ENCODE results near the gene ZNF512. TPM values are rescaled to one million over a fixed set of nuclear protein-coding genes. Genes with fewer than 3 reads are reported as not detected.

Gene ZNF512
- total RNA-seq, 4 donors from 2014 or later, result 39.2 to 70.6 (median 50.3) TPM

GRCh38 chr2:27571681-27572080 lies 11.2 kb upstream of the ZNF512 start:
- Histone ChIP-seq H3K27me3 (no peaks in the 10 kb centered on the region), H3K27ac (no peak overlapping the region), H3K4me3 (replicated peaks in 1 of 3) (no peak overlapping the region), H3K4me1 (no peaks in the 10 kb centered on the region), H3K9me3 (no peaks in the 10 kb centered on the region), H3K36me3 (no peaks in the 10 kb centered on the region)
- intact Hi-C loops (cut with DNase I), result no loop called here
- no peak for TF ChIP-seq POLR2A (IDR thresholded peaks at IDR 0.05)
- TF ChIP-seq CTCF (IDR thresholded peaks at IDR 0.05), result no peak
- 90 to 94% methylated on average over 1 of the region's 1 CpG for WGBS, 2 donors
- no peak for DNase-seq

- no peaks in the 10 kb centered on the region for H3K27me3 ChIP-seq
- H3K4me1 ChIP-seq, result no peaks in the 10 kb centered on the region
- TF ChIP-seq POLR2A (IDR thresholded peaks at IDR 0.05) (no peak), CTCF (IDR thresholded peaks at IDR 0.05) (no peak)
- DNase-seq, result no peak
- no peaks in the 10 kb centered on the region for H3K36me3 ChIP-seq
- 86 to 89% methylated on average over 2 of the region's 2 CpGs for WGBS, 2 donors
- intact Hi-C loops (cut with DNase I), result no loop called here
- no peaks in the 10 kb centered on the region for H3K9me3 ChIP-seq
- H3K4me3 ChIP-seq (replicated peaks in 1 of 3), result no peak overlapping the region
- no peak overlapping the region for H3K27ac ChIP-seq
These were observed 10.4 kb upstream of the ZNF512 start for GRCh38 chr2:27572439-27572838.

- H3K27me3 ChIP-seq, result no peaks in the 10 kb centered on the region
- no peaks in the 10 kb centered on the region for H3K36me3 ChIP-seq
- 69 to 78% methylated on average over 6 of the region's 6 CpGs for WGBS, 2 donors
- TF ChIP-seq CTCF (IDR thresholded peaks at IDR 0.05) (no peak), POLR2A (IDR thresholded peaks at IDR 0.05) (no peak)
- intact Hi-C loops (cut with DNase I), result no loop called here
- DNase-seq, result no peak
- H3K27ac ChIP-seq, result no peak overlapping the region
- H3K9me3 ChIP-seq, result no peaks in the 10 kb centered on the region
- no peaks in the 10 kb centered on the region for H3K4me1 ChIP-seq
- H3K4me3 ChIP-seq (replicated peaks in 1 of 3), result no peak overlapping the region
These were observed 9.8 kb upstream of the ZNF512 start for GRCh38 chr2:27572998-27573429.

- Histone ChIP-seq H3K27me3 (no peaks in the 10 kb centered on the region), H3K27ac (no peak overlapping the region), H3K4me3 (replicated peaks in 1 of 3) (no peak overlapping the region), H3K4me1 (no peaks in the 10 kb centered on the region), H3K9me3 (no peaks in the 10 kb centered on the region), H3K36me3 (no peaks in the 10 kb centered on the region)
- TF ChIP-seq CTCF (IDR thresholded peaks at IDR 0.05) (no peak), POLR2A (IDR thresholded peaks at IDR 0.05) (no peak)
- WGBS, 2 donors, result 81 to 92% methylated on average over 3 of the region's 3 CpGs
- intact Hi-C loops (cut with DNase I), result no loop called here
- no peak for DNase-seq
These were observed 9.4 kb upstream of the ZNF512 start for GRCh38 chr2:27573452-27573851.

GRCh38 chr2:27581417-27582128 lies 1.3 kb upstream of the ZNF512 start:
- DNase-seq, result no peak
- WGBS, 2 donors, result 92 to 93% methylated on average over 18 to 19 of the region's 19 CpGs
- Histone ChIP-seq H3K9me3 (no peaks in the 10 kb centered on the region), H3K4me1 (peaks cover 12 to 17% of the 10 kb centered on the region in 2 donors), H3K36me3 (no peaks in the 10 kb centered on the region), H3K4me3 (replicated peaks in 1 of 3) (no peak overlapping the region), H3K27me3 (no peaks in the 10 kb centered on the region), H3K27ac (peak overlapping the region in 1 of 3 donors; percentile 52)
- intact Hi-C loops (cut with DNase I), result no loop called here
- TF ChIP-seq POLR2A (IDR thresholded peaks at IDR 0.05), result no peak
- TF ChIP-seq CTCF (IDR thresholded peaks at IDR 0.05), result no peak
